HepG2 (cell line): ENCODE measurements around the gene SERPINE2. TPM values are rescaled to one million over a fixed set of nuclear protein-coding genes. Genes with fewer than 3 reads are reported as not detected.
A peak's percentile ranks its signal among the peaks of the same experiment; 100 is the strongest.

Experiments used
- ATAC-seq: fragments of 200-7000 bp; cut with Tn5 transposase; 3 replicates; pipeline ENCODE4 v1.9.1; 2020; ENCODE audit warnings: mild to moderate bottlenecking, moderate library complexity
- BruUV-seq: library from RNA; stranded (reverse); fragments of 400-500 nt; replicated peaks from 2 replicates; lab custom pipeline; 2021; lab: Mats Ljungman, UMichigan
- CTCF ChIA-PET: fragments of 300-600 bp; formaldehyde crosslinking; extraction: SDS; loops from one replicate; lab custom pipeline; 2021; ENCODE audit warnings: low total read pairs, inconsistent platforms, low intra/inter-chr PET ratio; lab: Yijun Ruan, JAX
- POLR2A ChIA-PET: fragments of 350-600 bp; sonication (Branson Sonifier 250); formaldehyde crosslinking; loops from one replicate; lab custom pipeline; 2020; ENCODE audit warnings: antibody characterized with exemption, inconsistent platforms; lab: Yijun Ruan, JAX
- DNase-seq: peaks from one replicate; pipeline ENCODE4 v3.0.0-alpha.2; 2015; ENCODE audit warnings: low spot score
- FAIRE-seq: peaks from 3 replicates; lab custom pipeline; 2011; peaks lifted over from hg19 to GRCh38; lab: Jason Lieb, UNC
- H2AFZ ChIP-seq: one replicate; pipeline ENCODE4 v1.6.1; 2011; ENCODE audit warnings: low read length, inconsistent platforms
- H3K27ac ChIP-seq: fragments of 300-600 bp; 3 replicates; pipeline ENCODE4 v1.8.0; 2011; ENCODE audit warnings: mixed run types, mild to moderate bottlenecking, mixed read lengths, low read length, inconsistent platforms; ENCODE audit not compliant: insufficient read depth; ENCODE audit errors: extremely low read length
- H3K27me3 ChIP-seq, 2 experiments: fragments of 200-600 bp in 1 of 2; 2 replicates in 1 of 2; 3 replicates in 1 of 2; pipeline versions ENCODE4 v1.6.0 to v1.8.0; 2011; ENCODE audit warnings: low read length in 2 of 2, mild to moderate bottlenecking in 2 of 2, moderate library complexity in 2 of 2, inconsistent platforms in 1 of 2; ENCODE audit not compliant: insufficient read depth in 2 of 2, control insufficient read depth in 1 of 2
- H3K36me3 ChIP-seq, 2 experiments: fragments of 200-600 bp in 1 of 2; replicated peaks in 1 of 2; 2 replicates in 1 of 2; 3 replicates in 1 of 2; pipeline versions ENCODE4 v1.5.1 to v1.8.0; 2011; ENCODE audit warnings: low read length in 2 of 2, inconsistent platforms in 1 of 2; ENCODE audit not compliant: insufficient read depth in 2 of 2, control insufficient read depth in 1 of 2
- H3K4me1 ChIP-seq: 2 replicates; pipeline ENCODE4 v1.5.1; 2012; ENCODE audit warnings: low read length, inconsistent platforms; ENCODE audit not compliant: insufficient read depth
- H3K4me2 ChIP-seq: 2 replicates; pipeline ENCODE4 v1.6.0; 2011; ENCODE audit warnings: low read depth, low read length, inconsistent platforms
- H3K4me3 ChIP-seq, 3 experiments: fragments of 200-600 bp in 1 of 3; sonication (generic), shearing (Covaris generic) in 1 of 3; replicated peaks in 1 of 3; 2 replicates each; pipeline ENCODE4 v1.5.1; 2011 to 2016; ENCODE audit warnings: low read length in 3 of 3, inconsistent platforms in 2 of 3, low read depth in 2 of 3, mild to moderate bottlenecking in 2 of 3, control low read depth in 1 of 3, mixed read lengths in 1 of 3; ENCODE audit not compliant: insufficient read depth in 1 of 3
- H3K79me2 ChIP-seq: one replicate; pipeline ENCODE4 v1.6.1; 2011; ENCODE audit warnings: low read length, inconsistent platforms; ENCODE audit not compliant: insufficient read depth
- H3K9ac ChIP-seq: 2 replicates; pipeline ENCODE4 v1.6.0; 2011; ENCODE audit warnings: mild to moderate bottlenecking, low read depth, low read length, inconsistent platforms; ENCODE audit not compliant: insufficient read depth
- H3K9me3 ChIP-seq: 2 replicates; pipeline ENCODE4 v1.5.1; 2012; ENCODE audit warnings: mild to moderate bottlenecking, low read length
- H4K20me1 ChIP-seq: 2 replicates; pipeline ENCODE4 v1.6.0; 2011; ENCODE audit warnings: inconsistent platforms, mild to moderate bottlenecking, low read length, moderate library complexity; ENCODE audit not compliant: insufficient read depth
- HCFC1 ChIP-seq: fragments of 150-350 bp; IDR thresholded peaks from 2 replicates; pipeline ENCODE4 v1.6.1; 2014; ENCODE audit warnings: low read depth, low read length
- MTF2 ChIP-seq: sonication (generic); formaldehyde crosslinking; IDR thresholded peaks from 2 replicates; pipeline ENCODE4 v1.5.0; 2020; ENCODE audit warnings: missing genetic modification reagents, borderline replicate concordance
- NAIF1 ChIP-seq: sonication (generic); formaldehyde crosslinking; IDR thresholded peaks from 2 replicates; pipeline ENCODE4 v1.5.0; 2020; ENCODE audit warnings: mild to moderate bottlenecking, missing genetic modification reagents, borderline replicate concordance
- PHB2 ChIP-seq: fragments of 450-650 bp; IDR thresholded peaks from 2 replicates; pipeline ENCODE4 v1.6.1; 2018; ENCODE audit not compliant: partially characterized antibody
- POLR2A ChIP-seq, 2 experiments: IDR thresholded peaks; 2 replicates each; pipeline ENCODE4 v1.6.1; 2011; ENCODE audit warnings: low read depth in 2 of 2, low read length in 2 of 2, mild to moderate bottlenecking in 1 of 2, moderate library complexity in 1 of 2; ENCODE audit not compliant: insufficient read depth in 1 of 2
- SAP130 ChIP-seq: IDR thresholded peaks from 2 replicates; pipeline ENCODE4 v1.6.1; 2016; ENCODE audit warnings: low read depth
- SKI ChIP-seq: fragments of 450-650 bp; IDR thresholded peaks from one replicate; pipeline ENCODE4 v1.6.1; 2018; ENCODE audit warnings: mild to moderate bottlenecking; ENCODE audit not compliant: partially characterized antibody
- SUZ12 ChIP-seq: fragments of 150-350 bp; IDR thresholded peaks from 2 replicates; pipeline ENCODE4 v1.6.1; 2014; ENCODE audit warnings: low read depth, low read length
- TBX3 ChIP-seq: fragments of 450-650 bp; IDR thresholded peaks from 2 replicates; pipeline ENCODE4 v1.6.1; 2017; ENCODE audit warnings: antibody characterized with exemption, mild to moderate bottlenecking, inconsistent platforms, borderline replicate concordance
- U2AF2 ChIP-seq: fragments of 200-400 bp; formaldehyde crosslinking; IDR thresholded peaks from 2 replicates; pipeline ENCODE4 v1.6.1; 2017; ENCODE audit warnings: low read depth, mild to moderate bottlenecking, low read length
- ZBTB1 ChIP-seq: sonication (generic); formaldehyde crosslinking; IDR thresholded peaks from 2 replicates; pipeline ENCODE4 v1.4.0; 2020; ENCODE audit warnings: missing genetic modification reagents, borderline replicate concordance
- ZBTB37 ChIP-seq: sonication (generic); formaldehyde crosslinking; IDR thresholded peaks from 2 replicates; pipeline ENCODE4 v1.4.0; 2020; ENCODE audit warnings: mild to moderate bottlenecking, missing genetic modification reagents
- ZKSCAN1 ChIP-seq: fragments of 150-350 bp; IDR thresholded peaks from 2 replicates; pipeline ENCODE4 v1.6.1; 2014; ENCODE audit warnings: low read length
- ZNF24 ChIP-seq: fragments of 450-650 bp; IDR thresholded peaks from 2 replicates; pipeline ENCODE4 v1.6.1; 2017; ENCODE audit warnings: antibody characterized with exemption, mild to moderate bottlenecking
- ZNF564 ChIP-seq: sonication (generic); formaldehyde crosslinking; IDR thresholded peaks from 2 replicates; pipeline ENCODE4 v1.8.1; 2023; ENCODE audit warnings: mild to moderate bottlenecking, missing genetic modification reagents
- ZNF703 ChIP-seq: sonication (generic); formaldehyde crosslinking; IDR thresholded peaks from 2 replicates; pipeline ENCODE4 v1.5.1; 2020; ENCODE audit warnings: missing genetic modification reagents, mild to moderate bottlenecking, moderate library complexity, borderline replicate concordance
- WGBS: methylation state at CpG from one replicate; pipeline ENCODE4 v1.1.6; 2017; ENCODE audit warnings: low lambda C conversion rate; 5-methylcytosine and 5-hydroxymethylcytosine counted together
- in situ Hi-C: cut with HindIII; loops from 2 replicates; pipeline ENCODE4 v1.10.0; 2017; ENCODE audit warnings: low pct_unique_long_range_greater_than_20kb; ENCODE audit not compliant: extremely low pct_ligation_motif_present
- intact Hi-C: fragments of 100-400 bp; cut with micrococcal nuclease; formaldehyde crosslinking; loops from one replicate; pipeline ENCODE4 v1.10.0; 2022; ENCODE audit not compliant: unreplicated experiment
- polyA plus RNA-seq, 8 experiments: library from polyadenylated mRNA; depleted of rRNA in 3 of 8; stranded (reverse) in 7 of 8; unstranded in 1 of 8; fragments of >200 nt; fragmentation: Illumina TruSeq in 4 of 8; extraction: Trizol in 4 of 8; gene quantifications; 2 replicates each; pipeline versions ENCODE4 v1.2.1 to v1.2.3, GENCODE V29; 2011 to 2016; ENCODE audit warnings: low read depth in 4 of 8, missing spikeins in 1 of 8, mixed read lengths in 1 of 8; ENCODE audit not compliant: insufficient read depth in 1 of 8
- total RNA-seq, 5 experiments: library from RNA; depleted of rRNA; stranded (reverse); fragments of >200 nt; fragmentation: Illumina TruSeq; extraction: Trizol; gene quantifications; 2 replicates each; pipeline ENCODE4 v1.2.3, GENCODE V29; 2016; ENCODE audit warnings: low read depth in 1 of 5
- TF ChIP-seq, protein P1 (sequence below): sonication (generic); formaldehyde crosslinking; IDR thresholded peaks from 2 replicates; pipeline ENCODE4 v1.4.0; 2020; ENCODE audit warnings: missing genetic modification reagents
- TF ChIP-seq, protein P2 (sequence below): sonication (generic); formaldehyde crosslinking; IDR thresholded peaks from 2 replicates; pipeline ENCODE4 v1.8.1; 2023; ENCODE audit warnings: mild to moderate bottlenecking, missing genetic modification reagents, borderline replicate concordance
- TF ChIP-seq, protein P3 (sequence below): sonication (generic); formaldehyde crosslinking; IDR thresholded peaks from 2 replicates; pipeline ENCODE4 v1.4.0; 2020; ENCODE audit warnings: low read depth, mild to moderate bottlenecking, missing genetic modification reagents

SERPINE2 gene
- total and polyA plus RNA-seq, 2 of the 13 experiments (the other 11 are each of a cell fraction or from before 2014, with no cell fraction given) = 7.9 to 18.1 TPM

GRCh38 chr2:224056889-224057288 lies 17.8 kb upstream of the SERPINE2 start:
- TF ChIP-seq ZBTB1 (CRISPR knock-in tag) (no peak), TBX3 (no peak), ZNF564 (peak; percentile 56; the same call in 1 of the 2 replicates), ZNF703 (CRISPR knock-in tag) (no peak), U2AF2 (no peak), ZKSCAN1 (no peak)
- in situ Hi-C loops = no loop called here
- WGBS = 37% methylated on average over 1 of the region's 1 CpG
- Histone ChIP-seq H3K79me2 (no peaks in the 10 kb centered on the region), H3K9ac (no peak overlapping the region), H3K4me1 (no peaks in the 10 kb centered on the region), H3K27me3 (peaks cover 0 to 15% of the 10 kb centered on the region in 2 experiments; a peak in 2 of 5 replicates), H2AFZ (no peak overlapping the region), H3K4me3 (no peak overlapping the region), H4K20me1 (no peaks in the 10 kb centered on the region), H3K9me3 (no peaks in the 10 kb centered on the region), H3K36me3 (no peaks in the 10 kb centered on the region), H3K27ac (no peak overlapping the region), H3K4me2 (no peak overlapping the region)
- DNase-seq (no peak), FAIRE-seq (no peak), ATAC-seq (no peak)
- CTCF ChIA-PET = no interaction called here
- intact Hi-C loops = no loop called here
- POLR2A ChIA-PET = no interaction called here
- no TSS peak for BruUV-seq

DNA sequence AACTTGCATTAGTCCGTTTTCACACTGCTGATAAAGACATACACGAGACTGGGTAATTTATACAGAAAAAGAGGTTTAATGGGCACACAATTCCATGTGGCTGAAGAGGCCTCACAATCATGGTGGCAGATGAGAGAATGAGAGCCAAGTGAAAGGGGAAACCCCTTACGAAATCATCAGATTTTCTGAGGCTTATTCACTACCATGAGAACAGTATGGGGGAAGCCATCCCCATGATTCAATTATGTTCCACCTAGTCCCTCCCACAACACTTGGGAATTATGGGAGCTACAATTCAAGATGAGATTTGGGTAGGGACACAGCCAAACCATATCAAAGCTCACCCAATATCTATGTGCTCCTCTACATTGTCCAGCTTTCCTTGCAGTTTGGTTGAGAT lies 16.0 kb upstream of the SERPINE2 start:
- Histone ChIP-seq H3K36me3 (no peaks in the 10 kb centered on the region), H2AFZ (no peak overlapping the region), H3K27ac (no peak overlapping the region), H3K27me3 (peaks cover 0 to 12% of the 10 kb centered on the region in 2 experiments; a peak in 2 of 5 replicates), H3K9ac (no peak overlapping the region), H3K9me3 (no peaks in the 10 kb centered on the region), H3K4me2 (no peak overlapping the region), H3K4me1 (no peaks in the 10 kb centered on the region), H4K20me1 (no peaks in the 10 kb centered on the region), H3K4me3 (no peak overlapping the region), H3K79me2 (no peaks in the 10 kb centered on the region)
- POLR2A ChIA-PET = no interaction called here
- in situ Hi-C loops (no loop called here), intact Hi-C loops (no loop called here)
- ATAC-seq (no peak), FAIRE-seq (no peak), DNase-seq (no peak)
- TF ChIP-seq PHB2 = no peak
- no peak for TF ChIP-seq ZBTB37 (CRISPR knock-in tag)
- TF ChIP-seq MTF2 (CRISPR knock-in tag) = no peak
- TF ChIP-seq, protein P1, sequence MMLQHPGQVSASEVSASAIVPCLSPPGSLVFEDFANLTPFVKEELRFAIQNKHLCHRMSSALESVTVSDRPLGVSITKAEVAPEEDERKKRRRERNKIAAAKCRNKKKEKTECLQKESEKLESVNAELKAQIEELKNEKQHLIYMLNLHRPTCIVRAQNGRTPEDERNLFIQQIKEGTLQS = no peak
- no peak for TF ChIP-seq POLR2A (IDR thresholded peaks at IDR 0.05; ENCODE audit: insufficient read depth in 1 of 2, low read depth in 2 of 2, low read length in 2 of 2)
- no peak for TF ChIP-seq NAIF1
- TF ChIP-seq, protein P2, sequence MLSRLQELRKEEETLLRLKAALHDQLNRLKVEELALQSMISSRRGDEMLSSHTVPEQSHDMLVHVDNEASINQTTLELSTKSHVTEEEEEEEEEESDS (CRISPR knock-in tag) = no peak
- TF ChIP-seq SUZ12 = no peak
- TF ChIP-seq, protein P3, sequence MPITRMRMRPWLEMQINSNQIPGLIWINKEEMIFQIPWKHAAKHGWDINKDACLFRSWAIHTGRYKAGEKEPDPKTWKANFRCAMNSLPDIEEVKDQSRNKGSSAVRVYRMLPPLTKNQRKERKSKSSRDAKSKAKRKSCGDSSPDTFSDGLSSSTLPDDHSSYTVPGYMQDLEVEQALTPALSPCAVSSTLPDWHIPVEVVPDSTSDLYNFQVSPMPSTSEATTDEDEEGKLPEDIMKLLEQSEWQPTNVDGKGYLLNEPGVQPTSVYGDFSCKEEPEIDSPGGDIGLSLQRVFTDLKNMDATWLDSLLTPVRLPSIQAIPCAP (CRISPR knock-in tag) = no peak
- TF ChIP-seq ZNF24 = no peak
- TF ChIP-seq HCFC1 = no peak
- no peak for TF ChIP-seq SKI
- TF ChIP-seq SAP130 (CRISPR knock-in tag) = no peak
- CTCF ChIA-PET = no interaction called here
- BruUV-seq = no TSS peak
- WGBS = 18% methylated on average over 3 of the region's 3 CpGs
